ENCODE results near the gene GRID2. TPM values are rescaled to one million over a fixed set of nuclear protein-coding genes. Genes with fewer than 3 reads are reported as not detected.
"Not testable (repeated sequence)": the region's sequence is repeated elsewhere in the genome, so short reads cannot be mapped to it uniquely, and the experiment has no call there.

Gene GRID2
- polyA plus RNA-seq, 1 experiment: not detected

DNA sequence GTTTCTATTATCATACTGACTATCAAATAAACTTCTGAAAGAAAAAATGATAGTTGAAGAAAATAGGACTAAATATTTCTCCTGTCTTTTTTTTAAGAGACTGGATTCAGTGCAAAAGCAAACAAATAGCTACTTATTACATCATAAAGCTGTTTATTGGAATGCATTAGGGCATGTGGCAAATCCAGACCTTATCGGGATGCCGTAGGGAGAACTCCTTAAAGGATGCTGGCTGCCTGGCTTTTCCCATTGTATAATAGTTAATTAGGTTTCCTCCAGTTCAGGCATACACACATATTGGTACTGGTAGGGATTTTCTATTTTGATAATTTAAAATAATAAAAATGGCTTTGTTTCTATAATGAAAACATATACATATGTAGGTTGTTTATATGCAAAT lies 985.5 kb downstream of the GRID2 start:
- Histone ChIP-seq H3K4me3 (ENCODE audit: low read depth, low read length) (no peak overlapping the region), H3K36me3 (ENCODE audit: control insufficient read depth, insufficient read depth, low read length) (no peaks in the 10 kb centered on the region), H3K27me3 (ENCODE audit: control insufficient read depth, insufficient read depth, low read length) (no peaks in the 10 kb centered on the region)
- TF ChIP-seq, protein P1, sequence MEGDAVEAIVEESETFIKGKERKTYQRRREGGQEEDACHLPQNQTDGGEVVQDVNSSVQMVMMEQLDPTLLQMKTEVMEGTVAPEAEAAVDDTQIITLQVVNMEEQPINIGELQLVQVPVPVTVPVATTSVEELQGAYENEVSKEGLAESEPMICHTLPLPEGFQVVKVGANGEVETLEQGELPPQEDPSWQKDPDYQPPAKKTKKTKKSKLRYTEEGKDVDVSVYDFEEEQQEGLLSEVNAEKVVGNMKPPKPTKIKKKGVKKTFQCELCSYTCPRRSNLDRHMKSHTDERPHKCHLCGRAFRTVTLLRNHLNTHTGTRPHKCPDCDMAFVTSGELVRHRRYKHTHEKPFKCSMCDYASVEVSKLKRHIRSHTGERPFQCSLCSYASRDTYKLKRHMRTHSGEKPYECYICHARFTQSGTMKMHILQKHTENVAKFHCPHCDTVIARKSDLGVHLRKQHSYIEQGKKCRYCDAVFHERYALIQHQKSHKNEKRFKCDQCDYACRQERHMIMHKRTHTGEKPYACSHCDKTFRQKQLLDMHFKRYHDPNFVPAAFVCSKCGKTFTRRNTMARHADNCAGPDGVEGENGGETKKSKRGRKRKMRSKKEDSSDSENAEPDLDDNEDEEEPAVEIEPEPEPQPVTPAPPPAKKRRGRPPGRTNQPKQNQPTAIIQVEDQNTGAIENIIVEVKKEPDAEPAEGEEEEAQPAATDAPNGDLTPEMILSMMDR (IDR thresholded peaks at IDR 0.05; ENCODE audit: insufficient read depth, low read depth, low read length): no peak
- ChIA-PET POLR2A (no interaction called here), CTCF (no interaction called here)
- no peak for DNase-seq (ENCODE audit: low read depth)

DNA sequence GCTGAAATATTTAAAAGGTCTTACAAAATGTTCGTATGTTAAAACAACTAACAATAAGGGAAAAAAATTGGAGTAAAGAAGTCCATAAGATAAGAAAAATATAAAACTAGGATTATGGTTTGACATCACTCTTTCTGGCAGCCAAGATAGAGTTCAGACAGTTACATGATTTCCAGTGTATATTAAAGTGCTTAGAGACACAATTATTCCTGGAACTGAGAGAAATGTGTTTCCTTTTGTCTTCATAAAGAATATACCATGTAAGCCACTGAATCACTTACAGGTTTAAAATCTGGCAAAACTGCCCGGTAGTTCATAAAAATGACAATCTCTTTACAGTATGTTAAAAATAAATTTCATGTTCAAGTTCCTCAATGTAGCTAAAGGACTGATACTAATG lies 986.1 kb downstream of the GRID2 start:
- DNase-seq (ENCODE audit: low read depth): no peak
- TF ChIP-seq, protein P1 (IDR thresholded peaks at IDR 0.05; ENCODE audit: insufficient read depth, low read depth, low read length): no peak
- Histone ChIP-seq H3K27me3 (ENCODE audit: control insufficient read depth, insufficient read depth, low read length) (no peaks in the 10 kb centered on the region), H3K36me3 (ENCODE audit: control insufficient read depth, insufficient read depth, low read length) (no peaks in the 10 kb centered on the region), H3K4me3 (ENCODE audit: low read depth, low read length) (no peak overlapping the region)
- POLR2A ChIA-PET: no interaction called here
- CTCF ChIA-PET: no interaction called here

DNA sequence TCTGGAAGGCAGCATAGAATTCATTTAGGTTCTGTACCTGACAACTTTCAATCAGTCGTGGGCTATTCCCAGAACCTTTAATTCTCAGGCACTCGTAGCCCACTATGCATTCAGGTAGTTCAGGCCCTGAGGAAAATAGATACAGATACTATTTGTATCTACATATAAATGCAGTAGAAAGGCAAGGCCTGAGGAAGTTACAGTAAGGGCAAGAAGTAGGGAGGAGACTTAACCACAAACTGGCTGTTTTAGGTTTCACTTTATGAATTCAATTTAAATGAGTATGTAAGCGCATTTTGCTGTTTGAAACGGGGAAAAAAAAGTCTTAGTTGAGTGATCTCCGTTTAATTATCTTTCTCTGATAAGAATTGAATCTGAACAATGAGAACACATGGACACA lies 995.4 kb downstream of the GRID2 start:
- POLR2A ChIA-PET: no interaction called here
- DNase-seq (ENCODE audit: low read depth): no peak

GRCh38 chr4:93300780-93301555 lies 997.2 kb downstream of the GRID2 start:
- H3K27me3 ChIP-seq (ENCODE audit: control insufficient read depth, insufficient read depth, low read length); H3K36me3 ChIP-seq (ENCODE audit: control insufficient read depth, insufficient read depth, low read length); DNase-seq (ENCODE audit: low read depth); H3K4me3 ChIP-seq (ENCODE audit: low read depth, low read length); POLR2A ChIA-PET: not testable (repeated sequence)
- CTCF ChIA-PET: interaction anchor here (1.1 kb wide), 1 partner anchor 12 kb away, joined by 3 read pairs; no protein-coding TSS in a partner anchor

More for the DNA sequence above, 995.4 kb downstream of the GRID2 start:
- CTCF ChIA-PET: no interaction called here
- TF ChIP-seq, protein P1 (IDR thresholded peaks at IDR 0.05; ENCODE audit: insufficient read depth, low read depth, low read length): no peak
- Histone ChIP-seq H3K36me3 (ENCODE audit: control insufficient read depth, insufficient read depth, low read length) (no peaks in the 10 kb centered on the region), H3K27me3 (ENCODE audit: control insufficient read depth, insufficient read depth, low read length) (no peaks in the 10 kb centered on the region), H3K4me3 (ENCODE audit: low read depth, low read length) (no peak overlapping the region)

DNA sequence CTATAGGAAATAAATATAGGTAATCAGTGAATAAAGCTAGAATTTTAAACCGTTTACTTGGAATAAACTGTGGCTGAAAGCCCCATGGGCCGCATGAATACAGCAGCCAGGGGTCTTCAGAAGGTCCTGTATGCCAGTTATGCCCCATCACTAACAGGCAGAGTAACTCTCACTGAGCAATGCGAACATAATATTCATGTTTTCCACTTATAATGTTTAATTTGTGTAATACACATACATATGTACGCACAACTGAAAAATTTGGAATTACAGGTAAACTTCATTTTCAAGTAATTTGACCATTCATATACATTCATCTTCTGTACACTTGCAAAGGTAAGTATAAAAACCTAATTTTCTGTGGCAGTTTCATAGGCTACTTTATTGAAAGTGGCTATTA lies 998.5 kb downstream of the GRID2 start:
- DNase-seq (ENCODE audit: low read depth): no peak
- TF ChIP-seq, protein P1 (IDR thresholded peaks at IDR 0.05; ENCODE audit: insufficient read depth, low read depth, low read length): no peak
- POLR2A ChIA-PET: no interaction called here
- CTCF ChIA-PET: no interaction called here
- Histone ChIP-seq H3K27me3 (ENCODE audit: control insufficient read depth, insufficient read depth, low read length) (no peaks in the 10 kb centered on the region), H3K4me3 (ENCODE audit: low read depth, low read length) (no peak overlapping the region), H3K36me3 (ENCODE audit: control insufficient read depth, insufficient read depth, low read length) (no peaks in the 10 kb centered on the region)

- POLR2A ChIA-PET: no interaction called here
- no peaks in the 10 kb centered on the region for H3K36me3 ChIP-seq (ENCODE audit: control insufficient read depth, insufficient read depth, low read length)
- H3K27me3 ChIP-seq (ENCODE audit: control insufficient read depth, insufficient read depth, low read length): no peaks in the 10 kb centered on the region
- CTCF ChIA-PET: no interaction called here
- DNase-seq (ENCODE audit: low read depth): no peak
- H3K4me3 ChIP-seq (ENCODE audit: low read depth, low read length): no peak overlapping the region
- TF ChIP-seq, protein P1 (IDR thresholded peaks at IDR 0.05; ENCODE audit: insufficient read depth, low read depth, low read length): no peak
Measured at GRCh38 chr4:93303440-93303839, 999.7 kb downstream of the GRID2 start.

Data from BJ (cell line).